HG02885 (cell line): ENCODE data around the gene DUSP10.

Experiments
- ATAC-seq: cut with Tn5 transposase; IDR thresholded peaks from one replicate; pipeline ENCODE4 v1.9.1; 2021; ENCODE audit warnings: mild to moderate bottlenecking; ENCODE audit not compliant: unreplicated experiment, poor library complexity

Gene DUSP10

DNA sequence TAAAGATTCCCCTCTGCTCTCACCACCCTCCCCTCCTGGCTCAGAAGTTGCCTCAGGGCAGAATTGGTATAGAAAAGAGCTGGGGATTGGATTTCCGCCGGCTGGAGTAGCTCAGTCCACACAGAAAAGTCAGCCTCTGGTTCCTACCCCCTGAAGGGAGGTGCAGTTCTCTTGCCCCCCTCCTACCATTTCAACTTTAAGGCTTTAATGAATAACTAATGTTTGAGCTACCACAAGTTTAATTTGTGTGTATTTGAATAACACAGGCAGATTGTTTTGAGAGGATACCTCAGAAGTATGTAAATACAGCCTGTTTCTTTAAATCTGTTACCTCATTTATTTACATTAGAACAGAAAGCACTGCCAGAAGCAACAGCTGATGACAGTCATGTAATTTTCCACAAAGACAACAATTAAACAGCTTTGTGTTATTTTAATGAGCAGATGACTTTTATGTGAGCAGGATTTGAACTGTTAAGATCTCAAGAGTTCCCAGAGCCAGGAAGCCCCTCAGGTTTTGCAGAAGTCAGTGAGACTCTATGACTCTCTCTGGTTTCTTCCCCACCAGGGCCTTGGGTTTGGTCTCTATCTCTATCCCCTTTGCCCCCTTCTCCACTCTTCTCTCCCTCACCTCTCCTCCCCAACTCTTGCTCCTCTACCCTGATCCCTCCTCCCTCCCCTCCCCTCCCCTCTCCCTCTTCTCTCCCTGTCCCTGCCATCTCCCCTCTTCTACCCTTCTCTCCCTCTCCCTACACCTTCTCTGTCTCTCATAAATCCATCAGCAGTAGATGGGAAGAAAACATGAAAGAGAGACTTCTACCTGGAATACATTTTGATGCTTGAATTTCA, 26.3 kb downstream of the DUSP10 start:
- no peak for ATAC-seq

DNA sequence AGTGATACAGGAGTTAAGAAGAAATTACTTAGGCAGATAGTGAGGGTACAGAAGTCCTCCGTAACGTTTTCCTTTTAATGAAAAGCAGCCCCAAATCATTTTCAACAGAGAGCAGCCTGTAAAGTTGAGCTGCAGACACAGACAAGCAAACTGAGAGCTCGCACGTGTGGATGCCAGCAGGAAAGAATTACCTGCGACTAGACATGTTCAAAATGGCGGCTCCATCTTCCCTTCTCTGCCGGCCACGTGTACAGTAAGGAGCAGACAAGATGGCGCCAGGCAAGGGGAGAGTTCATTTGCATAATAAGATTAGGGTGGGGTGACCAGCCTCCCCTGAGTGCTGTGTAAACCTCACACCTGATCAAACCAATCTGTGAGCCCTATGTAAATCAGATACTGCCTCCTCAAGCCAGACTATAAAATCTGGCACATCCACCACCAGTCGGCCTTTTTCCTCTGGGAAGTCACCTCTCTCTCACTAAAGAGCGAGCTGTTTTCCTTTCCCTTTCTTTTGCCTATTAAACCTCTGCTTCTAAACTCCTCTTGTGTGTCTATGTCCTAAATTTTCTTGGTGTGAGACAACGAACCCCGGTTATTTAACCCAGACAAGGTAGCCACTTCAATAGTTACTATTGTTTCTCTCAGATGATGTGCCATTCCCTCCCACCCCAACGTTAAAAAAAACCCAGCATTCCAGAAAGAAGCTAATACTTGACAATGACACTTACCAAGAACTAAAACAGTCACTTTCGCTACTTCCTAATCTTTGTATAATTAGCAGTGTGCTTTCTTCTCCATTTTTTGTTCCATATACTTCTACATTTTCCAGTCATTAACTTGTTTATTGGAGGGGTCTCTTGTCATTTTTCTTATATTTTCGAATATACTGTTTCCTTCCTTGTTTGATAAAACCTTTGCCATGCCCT, 27.4 kb downstream of the DUSP10 start:
- no peak for ATAC-seq

- peak; percentile 71 for ATAC-seq
Measured at GRCh38 chr1:221712776-221713431, 29.0 kb downstream of the DUSP10 start.

DNA sequence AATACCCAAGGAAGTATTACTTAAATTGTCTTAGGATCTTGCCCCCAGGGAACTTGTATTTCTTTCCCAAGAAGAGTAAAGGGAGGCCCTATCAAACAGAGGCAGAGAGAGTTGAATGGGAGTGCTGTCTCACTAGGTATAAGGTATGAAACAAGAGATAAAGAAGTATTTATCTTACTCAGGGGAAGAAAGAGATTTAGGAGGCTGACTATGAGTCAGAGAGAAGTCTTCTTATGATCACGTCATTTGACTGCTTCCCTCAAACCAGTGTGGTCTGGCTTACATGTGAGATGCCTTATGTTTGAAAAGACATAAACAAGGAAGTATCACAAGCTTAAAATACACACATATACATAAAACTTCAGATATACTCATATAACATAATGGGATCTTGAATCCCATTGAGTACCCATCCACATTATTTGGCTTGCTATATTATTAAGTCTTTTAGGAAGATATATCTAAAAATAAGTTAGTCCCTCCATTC, 29.6 kb downstream of the DUSP10 start:
- peak; percentile 65 for ATAC-seq

GRCh38 chr1:221711656-221712055, 30.2 kb downstream of the DUSP10 start:
- ATAC-seq = no peak

GRCh38 chr1:221711063-221711577, 30.8 kb downstream of the DUSP10 start:
- no peak for ATAC-seq

DNA sequence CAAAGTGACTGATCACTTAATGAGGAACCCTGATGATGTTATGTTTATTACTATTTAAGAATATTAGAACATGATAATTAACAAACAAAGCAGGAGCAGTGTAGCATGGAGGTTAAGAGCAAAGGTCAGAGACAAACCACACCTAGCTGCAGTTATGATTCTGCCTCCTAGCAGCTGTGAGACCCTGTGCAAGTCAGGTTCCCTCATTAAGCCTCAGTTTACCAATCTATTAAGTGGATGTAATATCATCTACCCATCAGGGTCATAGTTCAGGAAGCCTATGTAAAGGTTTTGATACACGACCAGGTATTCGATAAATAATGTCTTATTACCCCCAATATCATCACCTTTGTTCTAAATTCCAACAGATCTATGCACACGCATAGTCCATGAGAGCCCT, 32.0 kb downstream of the DUSP10 start:
- ATAC-seq = no peak

GRCh38 chr1:221708987-221709386, 32.9 kb downstream of the DUSP10 start:
- ATAC-seq = peak; percentile 31

DNA sequence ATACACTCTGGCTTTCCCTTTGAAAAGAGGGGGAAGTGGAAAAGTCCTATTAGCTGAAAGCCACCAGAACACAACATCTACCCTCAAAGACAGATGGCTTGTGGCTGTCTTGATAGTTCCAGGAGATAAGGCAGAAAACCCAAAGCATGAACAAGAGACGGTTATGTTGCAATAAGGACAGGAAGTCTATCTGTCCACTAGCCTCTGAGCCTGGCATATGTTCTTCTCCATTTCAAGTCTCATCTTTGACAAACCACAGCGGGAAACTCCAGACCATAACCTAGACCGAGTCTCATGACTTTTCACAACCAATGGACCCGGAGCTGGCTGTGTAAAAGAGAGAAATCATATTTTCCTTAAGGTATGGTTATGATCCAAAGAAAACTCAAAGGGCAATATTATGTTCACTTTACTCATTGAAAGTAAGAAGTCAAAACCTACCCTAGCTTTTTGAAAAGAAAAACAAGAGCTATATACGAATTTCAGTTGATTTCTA, 33.8 kb downstream of the DUSP10 start:
- peak; percentile 59 for ATAC-seq

GRCh38 chr1:221706876-221707582, 34.9 kb downstream of the DUSP10 start:
- no peak for ATAC-seq

DNA sequence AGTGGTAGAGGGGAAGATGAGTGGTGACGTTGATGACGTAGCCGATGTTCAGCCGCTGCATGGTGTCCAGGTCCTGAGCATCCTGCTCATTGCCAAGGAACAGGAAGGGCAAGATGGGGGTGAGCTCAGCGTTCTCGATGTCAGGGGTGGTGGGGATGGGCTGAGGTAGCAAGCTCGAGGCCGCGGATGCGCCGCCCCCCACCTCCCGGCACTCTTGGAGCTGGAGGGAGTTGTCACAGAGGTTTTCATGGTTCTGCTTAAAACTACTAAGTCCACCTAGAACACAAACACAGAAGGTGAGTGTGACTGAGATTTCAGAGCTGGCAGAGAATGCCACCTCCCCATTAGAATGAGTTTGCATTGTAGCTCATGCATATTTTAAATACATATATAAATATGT, 35.7 kb downstream of the DUSP10 start:
- ATAC-seq = no peak

DNA sequence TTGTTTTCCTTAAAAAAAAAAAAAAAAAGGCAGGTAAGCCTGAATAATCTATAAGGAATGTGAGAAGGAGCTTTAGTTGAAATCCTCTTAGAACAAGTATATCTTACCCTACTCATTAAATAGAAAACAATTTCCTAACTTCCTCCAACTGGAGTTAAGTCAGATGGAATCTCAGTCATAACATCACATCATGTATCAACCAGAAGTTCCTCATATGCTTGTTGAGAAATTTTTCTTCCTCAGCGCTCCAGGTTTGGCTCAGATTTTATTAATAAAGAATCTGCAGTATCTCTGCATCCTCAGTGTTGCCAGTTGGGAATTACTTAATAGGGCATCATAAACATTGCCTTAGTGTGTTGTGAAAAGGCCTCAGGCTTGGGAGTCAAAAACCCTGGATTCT, 37.6 kb downstream of the DUSP10 start:
- ATAC-seq = no peak

GRCh38 chr1:221701570-221702186, 40.2 kb downstream of the DUSP10 start:
- no peak for ATAC-seq

- ATAC-seq = no peak
Measured at GRCh38 chr1:221700948-221701347, 40.9 kb downstream of the DUSP10 start.

DNA sequence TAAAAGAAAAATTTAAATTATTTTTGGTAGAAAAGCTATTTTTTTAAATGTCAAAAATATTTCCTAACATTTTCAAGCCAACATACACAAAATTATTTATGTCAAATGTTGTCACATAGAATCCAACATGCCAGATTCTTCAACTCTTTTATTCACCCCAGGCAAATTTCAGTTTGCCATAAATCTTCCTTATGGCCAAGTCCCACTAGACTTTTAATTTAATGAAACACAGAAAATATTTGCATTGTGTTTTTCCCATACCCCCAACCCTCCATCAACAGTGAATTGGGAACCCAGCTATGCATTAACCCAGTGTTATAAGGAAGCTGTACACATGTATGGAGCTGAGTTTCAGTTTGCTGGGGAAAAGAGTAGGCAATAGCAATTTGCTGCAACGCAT, 41.4 kb downstream of the DUSP10 start:
- no peak for ATAC-seq

- no peak for ATAC-seq
Measured at GRCh38 chr1:221699978-221700519, 41.8 kb downstream of the DUSP10 start.

GRCh38 chr1:221699577-221699976, 42.3 kb downstream of the DUSP10 start:
- ATAC-seq = no peak

GRCh38 chr1:221698579-221699349, 43.1 kb downstream of the DUSP10 start:
- ATAC-seq = no peak
